ENCODE measurements around the gene DIPK1B.

DIPK1B gene

DNA sequence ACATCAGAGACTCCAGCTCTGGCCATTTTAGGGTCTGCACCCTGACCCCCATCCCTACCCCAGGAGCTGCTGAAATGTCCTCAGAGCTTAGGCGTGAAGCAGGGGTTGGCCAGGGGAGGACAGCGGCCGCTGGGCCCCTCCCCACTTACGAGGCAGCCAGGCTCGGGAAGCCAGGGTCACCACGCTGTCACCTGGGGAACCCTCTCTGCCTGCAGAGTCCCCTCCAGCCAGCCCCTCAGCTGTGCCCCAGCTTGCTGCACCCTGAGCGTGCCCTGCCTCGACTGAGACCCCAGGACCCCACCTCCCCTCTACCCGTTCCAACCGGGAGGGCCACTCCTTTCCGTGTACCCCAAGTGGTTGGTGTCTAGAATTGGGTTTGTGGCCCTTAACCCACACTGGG is 27.7 kb downstream of the DIPK1B start:
- DNase-seq (ENCODE audit: extremely low read depth, insufficient read length) = no peak
- TF ChIP-seq, protein P1, sequence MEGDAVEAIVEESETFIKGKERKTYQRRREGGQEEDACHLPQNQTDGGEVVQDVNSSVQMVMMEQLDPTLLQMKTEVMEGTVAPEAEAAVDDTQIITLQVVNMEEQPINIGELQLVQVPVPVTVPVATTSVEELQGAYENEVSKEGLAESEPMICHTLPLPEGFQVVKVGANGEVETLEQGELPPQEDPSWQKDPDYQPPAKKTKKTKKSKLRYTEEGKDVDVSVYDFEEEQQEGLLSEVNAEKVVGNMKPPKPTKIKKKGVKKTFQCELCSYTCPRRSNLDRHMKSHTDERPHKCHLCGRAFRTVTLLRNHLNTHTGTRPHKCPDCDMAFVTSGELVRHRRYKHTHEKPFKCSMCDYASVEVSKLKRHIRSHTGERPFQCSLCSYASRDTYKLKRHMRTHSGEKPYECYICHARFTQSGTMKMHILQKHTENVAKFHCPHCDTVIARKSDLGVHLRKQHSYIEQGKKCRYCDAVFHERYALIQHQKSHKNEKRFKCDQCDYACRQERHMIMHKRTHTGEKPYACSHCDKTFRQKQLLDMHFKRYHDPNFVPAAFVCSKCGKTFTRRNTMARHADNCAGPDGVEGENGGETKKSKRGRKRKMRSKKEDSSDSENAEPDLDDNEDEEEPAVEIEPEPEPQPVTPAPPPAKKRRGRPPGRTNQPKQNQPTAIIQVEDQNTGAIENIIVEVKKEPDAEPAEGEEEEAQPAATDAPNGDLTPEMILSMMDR (IDR thresholded peaks at IDR 0.05; ENCODE audit: insufficient read depth, low read length, poor library complexity, severe bottlenecking) = no peak
- H3K36me3 ChIP-seq (ENCODE audit: control insufficient read depth, insufficient read depth, low read length) = no peaks in the 10 kb centered on the region
- no peaks in the 10 kb centered on the region; the same call in 1 of the 2 replicates for H3K27me3 ChIP-seq (replicated peaks; ENCODE audit: control insufficient read depth, insufficient read depth, low read length)
- no peak overlapping the region for H3K4me3 ChIP-seq (replicated peaks; ENCODE audit: low read depth, low read length)

DNA sequence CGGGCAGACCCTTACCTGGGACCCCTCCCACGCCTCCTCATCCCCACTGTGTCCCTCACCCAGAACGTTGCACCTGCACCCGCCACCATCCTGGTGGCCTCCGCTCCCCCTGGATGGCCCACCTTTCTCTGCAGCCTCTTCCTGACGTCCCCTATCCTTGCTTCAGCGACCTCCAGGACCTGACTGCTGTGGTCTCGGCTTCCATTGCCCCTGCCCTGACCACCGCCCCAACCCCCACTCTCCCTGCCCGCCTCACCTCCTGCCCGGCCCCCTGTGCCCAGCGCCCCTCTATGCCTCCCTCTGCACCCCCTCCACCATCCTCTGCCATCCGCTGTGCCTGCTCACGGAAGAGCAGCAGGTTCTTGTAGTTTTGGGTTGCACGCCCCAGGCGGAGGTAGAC is 28.1 kb downstream of the DIPK1B start:
- no peak for DNase-seq (ENCODE audit: extremely low read depth, insufficient read length)
- H3K4me3 ChIP-seq (replicated peaks; ENCODE audit: low read depth, low read length) = no peak overlapping the region
- H3K36me3 ChIP-seq (ENCODE audit: control insufficient read depth, insufficient read depth, low read length) = no peaks in the 10 kb centered on the region
- TF ChIP-seq, protein P1 (IDR thresholded peaks at IDR 0.05; ENCODE audit: insufficient read depth, low read length, poor library complexity, severe bottlenecking) = no peak
- no peaks in the 10 kb centered on the region; the same call in 1 of the 2 replicates for H3K27me3 ChIP-seq (replicated peaks; ENCODE audit: control insufficient read depth, insufficient read depth, low read length)

DNA sequence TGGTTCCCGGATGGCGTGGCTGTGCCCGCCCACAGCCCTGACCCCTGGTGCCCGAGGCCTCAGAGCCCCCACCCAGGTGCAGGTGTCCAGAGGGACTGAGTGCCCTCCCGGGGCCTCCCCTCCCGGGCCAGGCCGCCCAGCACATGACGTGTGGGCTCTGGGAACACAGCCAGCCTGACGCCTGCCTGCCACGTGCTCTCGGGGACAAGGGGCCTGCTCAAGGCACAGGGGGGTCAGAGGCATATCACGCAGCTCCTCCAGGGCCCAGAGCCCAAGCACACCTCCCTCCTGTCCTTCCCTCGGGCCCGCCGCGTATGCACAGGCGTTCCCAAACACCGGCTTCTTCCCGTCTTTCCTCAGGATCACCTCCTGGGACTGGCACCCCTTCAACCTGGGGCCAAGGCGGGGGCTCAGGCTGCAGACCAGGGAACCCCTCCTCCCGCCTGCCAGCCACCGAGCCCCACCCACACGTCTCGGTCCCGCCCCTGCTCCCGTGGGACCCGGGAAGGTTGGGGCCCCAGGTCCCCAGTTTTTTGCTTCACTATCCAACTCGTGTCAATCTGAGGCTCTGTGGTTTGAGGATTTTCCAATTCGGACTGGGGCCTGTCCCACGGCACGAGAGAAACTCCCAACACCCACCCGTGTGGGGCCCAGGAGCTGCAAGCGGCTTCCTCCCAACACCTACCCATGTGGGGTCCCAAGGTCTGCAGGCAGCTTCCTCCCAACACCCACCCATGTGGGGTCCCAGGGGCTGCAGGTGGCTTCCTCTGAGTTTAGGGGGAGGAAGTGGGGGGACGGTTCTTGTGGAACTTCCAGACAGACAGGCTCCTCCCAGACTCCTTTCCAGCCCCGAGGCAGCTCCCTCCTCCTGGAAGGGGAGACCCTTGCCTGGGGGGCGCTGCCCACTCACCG is 28.9 kb downstream of the DIPK1B start:
- Histone ChIP-seq H3K27me3 (replicated peaks; ENCODE audit: control insufficient read depth, insufficient read depth, low read length) (no peaks in the 10 kb centered on the region; the same call in 1 of the 2 replicates), H3K36me3 (ENCODE audit: control insufficient read depth, insufficient read depth, low read length) (no peaks in the 10 kb centered on the region), H3K4me3 (replicated peaks; ENCODE audit: low read depth, low read length) (no peak overlapping the region)
- DNase-seq (ENCODE audit: extremely low read depth, insufficient read length) = no peak
- TF ChIP-seq, protein P1 (IDR thresholded peaks at IDR 0.05; ENCODE audit: insufficient read depth, low read length, poor library complexity, severe bottlenecking) = no peak

DNA sequence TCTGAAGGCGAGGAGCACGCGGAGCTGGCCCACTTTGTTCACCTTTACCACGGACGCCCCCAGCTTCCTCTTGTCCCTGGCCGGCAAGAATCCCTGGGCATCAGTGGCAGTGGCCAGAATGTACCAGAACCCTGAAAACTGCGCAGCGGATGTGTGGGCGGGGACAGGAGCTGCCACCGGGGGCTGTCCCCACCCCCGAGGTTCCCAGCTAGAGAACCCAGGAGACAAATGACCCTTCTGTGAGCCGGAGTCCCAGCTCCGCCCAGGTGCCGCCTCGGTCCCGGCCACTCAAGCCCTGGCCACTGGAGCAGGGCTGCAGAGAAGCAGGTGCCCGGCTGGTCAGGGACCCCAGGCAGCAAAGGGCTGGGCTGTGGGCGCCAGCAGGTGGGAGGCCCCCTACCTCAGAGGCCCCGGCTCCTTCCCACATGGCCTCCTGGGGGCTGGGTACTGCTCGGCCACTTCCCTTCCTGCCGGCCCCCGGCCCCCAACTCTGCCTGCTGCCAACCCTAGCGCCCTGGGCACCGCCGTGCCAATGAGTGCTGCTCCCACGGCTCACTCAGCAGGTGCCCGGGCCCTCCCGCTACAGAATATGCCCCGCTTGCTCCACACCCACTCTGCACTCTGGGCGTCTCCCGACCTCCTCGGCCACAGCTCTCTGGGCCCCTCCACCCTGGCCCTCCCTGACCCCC is 29.7 kb downstream of the DIPK1B start:
- H3K4me3 ChIP-seq (replicated peaks; ENCODE audit: low read depth, low read length) = no peak overlapping the region
- H3K36me3 ChIP-seq (ENCODE audit: control insufficient read depth, insufficient read depth, low read length) = no peaks in the 10 kb centered on the region
- no peaks in the 10 kb centered on the region; the same call in 1 of the 2 replicates for H3K27me3 ChIP-seq (replicated peaks; ENCODE audit: control insufficient read depth, insufficient read depth, low read length)
- no peak for DNase-seq (ENCODE audit: extremely low read depth, insufficient read length)
- TF ChIP-seq, protein P1 (IDR thresholded peaks at IDR 0.05; ENCODE audit: insufficient read depth, low read length, poor library complexity, severe bottlenecking) = no peak

DNA sequence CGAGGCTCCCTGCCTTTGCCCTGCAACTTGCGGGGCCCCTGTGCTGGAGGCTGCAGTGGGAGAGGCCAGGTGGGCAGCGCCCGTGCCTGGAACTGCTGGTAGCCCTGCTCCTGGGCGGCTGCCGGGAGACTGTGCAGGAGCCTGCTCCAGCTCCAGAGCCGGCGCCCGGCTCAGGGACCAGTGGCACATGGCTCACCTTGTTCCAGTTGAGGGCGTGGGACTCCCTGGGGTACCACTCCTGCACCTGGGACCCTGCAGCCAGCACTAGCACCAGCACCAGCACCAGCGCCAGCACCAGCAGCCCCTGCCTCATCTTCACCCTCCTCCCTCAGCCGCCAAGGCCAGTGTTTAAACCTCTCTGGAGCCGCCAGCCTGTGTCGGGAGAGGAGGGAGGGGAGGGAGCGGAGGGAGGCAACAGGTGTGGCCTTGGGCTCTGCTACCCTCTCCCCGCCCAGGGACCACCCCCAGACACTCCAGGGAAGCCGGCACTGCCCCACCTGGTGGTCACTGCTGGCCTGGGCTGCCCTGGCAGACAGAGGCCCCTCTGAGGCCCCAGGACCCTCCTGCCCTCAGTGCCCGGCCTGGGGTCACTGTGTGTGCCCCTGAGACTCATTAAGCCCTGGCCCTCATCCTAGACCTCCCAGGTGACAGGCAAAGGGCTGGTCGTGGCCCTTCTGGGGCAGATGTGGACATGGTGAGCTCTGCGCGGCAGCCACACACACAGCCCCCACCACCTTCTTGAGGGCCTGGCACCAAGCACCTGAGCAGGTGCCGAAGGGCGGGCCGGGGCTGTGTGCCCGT is 30.4 kb downstream of the DIPK1B start, which contains the start of gene LCN10:
Gene LCN10 (minus strand): TSS at position 350 of the 801 bp plus-strand sequence. CDS start 37 bp downstream, at position 313.
- no peak for DNase-seq (ENCODE audit: extremely low read depth, insufficient read length)
- TF ChIP-seq, protein P1 (IDR thresholded peaks at IDR 0.05; ENCODE audit: insufficient read depth, low read length, poor library complexity, severe bottlenecking) = peak; percentile 11
- Histone ChIP-seq H3K27me3 (replicated peaks; ENCODE audit: control insufficient read depth, insufficient read depth, low read length) (no peaks in the 10 kb centered on the region; the same call in 1 of the 2 replicates), H3K36me3 (ENCODE audit: control insufficient read depth, insufficient read depth, low read length) (no peaks in the 10 kb centered on the region), H3K4me3 (replicated peaks; ENCODE audit: low read depth, low read length) (no peak within 1 kb of the TSS)
